ENCODE measurements around the gene RIMKLA.

The RIMKLA gene

DNA sequence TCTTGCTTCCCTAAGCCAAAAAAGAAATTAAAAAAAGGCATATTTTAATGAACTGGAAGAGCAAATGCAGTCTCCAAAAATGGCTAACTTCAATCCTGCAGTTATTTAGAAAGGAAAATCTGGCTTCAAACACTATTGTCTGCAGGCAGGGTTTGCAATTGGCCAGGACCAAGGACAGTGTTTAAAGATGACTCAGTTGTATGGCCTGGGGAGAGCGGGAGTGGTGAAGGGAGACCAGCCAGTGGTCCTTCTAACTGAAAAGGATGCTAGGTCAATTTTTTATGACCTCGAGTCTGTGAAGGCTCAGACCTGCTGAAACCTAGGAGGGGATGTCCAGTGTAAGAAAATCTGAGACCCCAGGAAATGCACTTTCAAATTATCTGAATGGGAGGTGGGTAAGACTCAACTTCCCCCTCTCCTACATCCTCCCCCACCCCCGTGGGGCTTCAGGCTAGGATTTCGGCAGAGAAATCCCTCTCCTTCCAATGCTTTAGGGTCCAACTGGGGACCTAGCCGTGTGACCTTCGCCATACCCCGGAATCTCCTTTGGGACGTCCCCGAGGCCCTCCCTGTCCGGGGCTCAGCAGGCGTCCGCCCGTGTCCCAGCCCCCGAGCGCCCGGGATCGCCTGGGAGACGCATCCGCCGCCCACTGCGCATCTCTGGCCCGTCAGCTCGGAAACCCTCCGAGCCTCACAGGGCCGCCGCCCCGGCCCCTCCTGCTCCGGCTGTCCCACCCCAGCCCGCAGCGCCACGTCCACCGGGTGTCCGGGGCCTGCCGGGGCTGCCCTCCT is 602 bp upstream of the RIMKLA start:
- no peak for DNase-seq

DNA sequence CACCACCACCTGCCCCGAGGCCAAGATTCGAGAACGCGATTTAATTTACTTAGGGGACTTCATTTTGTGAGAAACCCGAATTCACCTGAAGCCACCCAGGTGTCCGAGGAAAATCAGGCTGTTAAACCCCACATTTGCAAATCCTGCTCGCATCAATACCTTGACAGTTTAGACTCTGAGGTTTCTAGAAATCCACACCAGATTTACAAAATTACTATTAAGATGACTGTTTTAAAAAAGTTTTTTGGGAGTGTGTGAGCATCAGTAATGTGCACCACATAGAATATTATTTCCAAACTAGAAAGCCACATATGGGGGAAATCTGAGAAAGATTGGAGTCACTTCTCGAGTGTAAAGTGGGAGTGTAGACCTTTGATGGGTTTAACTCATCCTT is 685 bp downstream of the RIMKLA start:
- DNase-seq, result no peak

DNA sequence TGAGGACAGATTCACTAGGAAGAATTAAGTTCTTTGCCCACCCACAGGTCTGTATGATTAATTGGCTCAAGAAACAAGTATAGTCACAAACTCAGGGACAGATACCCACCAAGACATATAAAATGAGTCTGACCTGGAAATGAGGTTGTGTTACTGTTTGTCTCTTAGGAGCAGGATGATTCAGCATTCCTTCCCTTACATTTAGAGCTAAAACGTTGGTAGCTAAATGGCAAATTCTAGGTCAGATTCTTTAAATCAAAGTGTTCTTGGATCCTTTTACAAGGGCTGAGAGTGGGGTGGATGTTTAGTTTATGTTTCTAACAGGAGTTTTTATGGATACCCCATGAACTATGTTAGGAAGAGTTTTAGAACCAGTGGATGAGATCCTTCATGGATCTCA is 4.7 kb downstream of the RIMKLA start:
- no peak for DNase-seq

DNA sequence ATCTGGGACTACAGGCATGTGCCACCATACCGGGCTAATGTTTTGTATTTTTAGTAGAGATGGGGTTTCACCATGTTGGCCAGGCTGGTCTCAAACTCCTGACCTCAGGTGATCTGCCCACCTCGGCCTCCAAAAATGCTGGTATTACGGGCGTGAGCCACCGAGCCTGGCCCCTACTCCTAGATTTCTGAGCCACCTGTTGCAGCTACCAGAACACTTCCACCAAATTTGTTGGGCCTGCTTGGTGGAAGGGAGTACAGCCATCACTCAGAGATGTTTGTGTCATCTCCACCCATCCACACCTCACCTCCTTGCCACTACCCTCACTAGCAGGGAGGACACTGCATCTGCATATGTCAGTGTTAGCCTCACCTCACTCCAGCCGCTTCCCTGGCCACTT is 5.5 kb downstream of the RIMKLA start:
- DNase-seq, result no peak

DNA sequence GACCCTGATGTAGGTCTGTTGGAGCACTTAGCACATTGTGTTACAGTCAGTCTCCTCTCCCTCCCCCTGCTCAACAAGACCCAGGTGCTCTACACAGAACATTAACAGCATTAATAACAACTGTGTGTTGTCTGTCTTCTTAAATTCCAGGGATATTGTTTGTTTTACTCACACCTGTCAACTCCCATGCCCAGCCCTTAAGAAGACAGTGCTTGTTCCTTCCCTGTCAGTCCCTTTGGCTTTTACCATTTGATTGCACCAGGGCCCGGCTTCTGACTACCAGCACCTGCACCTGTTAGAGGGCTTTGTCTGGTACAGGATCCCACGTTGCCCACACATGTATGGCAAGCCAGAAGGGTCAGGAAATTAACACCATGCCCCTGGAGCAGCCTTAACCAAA is 11.7 kb downstream of the RIMKLA start:
- DNase-seq, result no peak

DNA sequence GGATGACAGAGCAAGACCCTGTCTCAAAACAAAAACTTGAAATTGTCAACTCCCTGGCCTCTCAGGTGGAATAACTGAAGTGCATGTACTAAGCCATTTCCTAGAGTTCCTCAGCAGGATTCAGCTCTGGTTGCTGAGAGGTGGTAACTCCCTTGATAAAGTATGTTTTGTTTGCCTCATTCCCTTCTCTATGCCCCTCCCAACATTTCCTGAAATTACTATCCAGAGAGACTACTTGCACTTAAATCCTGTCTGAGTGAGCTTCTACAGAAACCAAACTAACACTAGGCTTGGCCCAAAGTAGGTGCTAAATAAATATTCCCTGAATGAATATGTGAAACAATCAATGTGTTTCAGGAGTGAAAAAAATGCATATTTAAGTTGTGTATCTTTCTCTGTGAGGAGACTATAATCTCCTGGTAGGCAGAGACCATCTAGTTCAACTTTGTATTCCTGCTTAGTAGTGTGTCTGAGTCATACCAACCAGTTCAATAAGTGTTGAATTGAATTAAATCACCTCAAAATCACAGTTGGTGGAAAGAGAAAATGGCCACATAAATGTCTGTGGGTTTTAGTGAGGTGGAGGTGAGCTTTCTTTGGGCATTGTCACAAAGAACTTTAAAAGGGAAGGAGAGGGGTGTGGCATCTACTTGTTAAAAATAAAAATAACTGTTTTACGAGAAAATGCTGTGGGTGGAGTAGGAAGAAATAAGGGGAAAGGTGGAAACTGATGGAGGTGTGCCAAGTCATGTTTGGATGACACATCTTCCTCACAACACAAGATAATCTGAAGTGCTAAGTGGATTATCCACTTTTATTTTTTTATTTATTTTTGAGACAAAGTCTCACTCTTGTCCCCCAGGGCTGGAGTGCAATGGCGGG is 12.6 kb downstream of the RIMKLA start:
- no peak for DNase-seq

DNA sequence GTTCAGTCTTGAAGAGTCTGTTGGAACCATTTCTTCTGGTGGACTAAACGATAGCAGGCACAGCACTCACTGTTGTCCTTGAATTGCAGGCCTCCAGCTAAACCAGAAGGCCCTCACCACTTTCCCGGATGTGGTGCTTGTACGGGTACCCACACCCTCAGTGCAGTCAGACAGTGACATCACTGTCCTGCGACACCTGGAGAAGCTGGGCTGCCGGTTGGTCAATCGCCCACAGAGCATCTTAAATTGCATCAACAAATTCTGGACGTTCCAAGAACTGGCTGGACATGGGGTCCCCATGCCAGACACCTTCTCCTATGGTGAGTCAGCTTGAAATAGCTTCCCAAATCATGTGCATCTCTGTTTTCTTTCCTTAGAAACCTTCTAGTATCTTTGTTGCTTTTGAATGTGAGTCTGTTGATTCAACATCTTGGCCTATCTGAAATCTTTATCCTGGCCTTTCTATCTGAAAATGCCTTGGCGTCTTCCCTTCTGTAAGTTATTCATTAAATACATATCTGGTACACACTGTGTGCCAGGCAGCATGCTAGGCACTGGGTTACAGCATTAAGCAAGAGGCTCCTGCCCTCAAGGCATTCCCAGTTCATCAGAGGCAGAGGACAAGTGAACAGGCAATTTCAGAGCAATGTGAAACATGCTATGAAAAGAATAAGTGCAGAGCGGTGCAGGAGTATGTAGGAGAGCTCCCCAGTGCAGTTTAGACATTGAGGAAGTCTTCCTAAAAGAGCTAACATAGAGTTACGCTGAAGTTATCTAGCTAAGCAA is 18.9 kb downstream of the RIMKLA start:
- DNase-seq, result no peak

DNA sequence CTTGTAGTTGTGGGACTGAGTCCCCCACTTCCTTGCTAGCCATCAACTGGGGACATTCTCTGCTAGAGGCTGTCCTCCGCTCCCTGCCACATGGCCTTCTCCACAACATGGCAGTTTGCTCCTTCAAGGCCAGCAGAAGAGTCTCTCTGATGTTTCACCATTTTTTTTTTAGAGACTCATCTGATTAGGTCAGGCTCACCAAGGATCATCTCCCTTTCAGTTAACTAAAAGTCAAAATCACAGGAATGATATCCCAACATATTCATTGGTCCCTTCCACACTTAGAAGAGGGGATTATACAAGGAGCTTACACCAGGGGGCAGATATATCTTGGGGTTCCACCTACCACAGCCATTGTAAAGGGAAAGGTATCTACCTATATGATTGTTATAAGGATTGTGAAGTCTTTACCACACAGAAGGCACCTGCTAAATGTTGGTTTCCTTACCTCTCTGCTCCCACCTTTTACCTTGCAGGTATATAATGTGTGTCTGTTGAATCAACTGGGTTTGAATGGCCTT is 23.3 kb downstream of the RIMKLA start:
- no peak for DNase-seq

DNA sequence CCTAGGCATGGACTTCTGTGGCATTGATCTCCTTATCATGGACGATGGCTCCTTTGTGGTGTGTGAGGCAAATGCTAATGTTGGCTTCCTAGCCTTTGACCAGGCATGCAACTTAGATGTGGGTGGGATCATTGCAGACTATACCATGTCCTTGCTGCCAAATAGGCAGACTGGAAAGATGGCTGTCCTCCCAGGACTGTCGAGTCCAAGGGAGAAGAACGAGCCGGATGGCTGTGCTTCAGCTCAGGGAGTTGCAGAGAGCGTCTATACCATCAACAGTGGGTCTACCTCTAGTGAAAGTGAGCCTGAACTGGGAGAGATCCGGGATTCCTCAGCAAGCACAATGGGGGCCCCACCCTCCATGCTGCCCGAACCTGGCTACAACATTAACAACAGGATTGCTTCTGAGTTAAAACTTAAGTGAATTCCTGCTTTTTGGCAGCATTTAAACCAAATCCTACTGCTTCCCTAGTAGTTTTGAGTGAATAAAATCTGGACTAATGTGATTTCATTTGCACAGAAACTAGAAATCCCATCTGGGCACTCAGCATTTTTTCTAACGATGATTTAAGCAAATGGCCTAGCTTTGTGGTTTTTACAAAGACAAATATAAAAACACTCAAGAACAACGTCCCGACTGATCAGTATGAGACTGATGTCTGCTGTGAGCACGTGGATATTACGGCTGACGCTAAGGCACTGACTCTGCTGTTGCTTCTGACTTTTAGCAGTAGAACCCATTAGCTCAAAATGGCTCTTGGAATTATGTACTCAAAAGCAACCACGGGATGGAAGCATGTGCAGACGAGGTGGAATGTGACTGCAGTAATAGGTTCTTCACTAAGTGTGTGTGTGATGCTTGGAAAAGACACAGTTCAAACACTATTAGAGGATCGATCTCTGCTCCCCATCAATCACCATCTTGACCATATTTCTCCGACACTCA is 34.2 kb downstream of the RIMKLA start:
- no peak for DNase-seq

DNA sequence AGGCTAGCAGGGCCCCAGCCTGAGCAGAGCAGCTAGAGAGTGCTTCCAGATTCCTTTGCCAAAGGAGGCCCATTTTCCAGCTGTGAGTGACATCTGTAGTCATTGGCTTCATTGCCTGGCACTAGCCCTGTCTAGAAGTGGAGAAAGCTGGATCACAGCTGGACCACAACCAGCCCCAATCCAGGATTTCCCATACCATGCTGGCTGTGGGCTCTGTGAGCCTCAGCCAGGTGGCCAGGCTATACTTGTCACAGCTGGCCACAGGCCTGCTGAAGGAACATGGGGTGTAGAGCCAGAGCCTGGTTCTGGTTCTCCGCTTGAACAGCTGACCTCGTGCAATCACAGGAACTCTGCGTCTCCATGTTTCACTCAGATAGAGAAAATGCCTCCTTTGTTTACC is 36.6 kb downstream of the RIMKLA start:
- no peak for DNase-seq

DNA sequence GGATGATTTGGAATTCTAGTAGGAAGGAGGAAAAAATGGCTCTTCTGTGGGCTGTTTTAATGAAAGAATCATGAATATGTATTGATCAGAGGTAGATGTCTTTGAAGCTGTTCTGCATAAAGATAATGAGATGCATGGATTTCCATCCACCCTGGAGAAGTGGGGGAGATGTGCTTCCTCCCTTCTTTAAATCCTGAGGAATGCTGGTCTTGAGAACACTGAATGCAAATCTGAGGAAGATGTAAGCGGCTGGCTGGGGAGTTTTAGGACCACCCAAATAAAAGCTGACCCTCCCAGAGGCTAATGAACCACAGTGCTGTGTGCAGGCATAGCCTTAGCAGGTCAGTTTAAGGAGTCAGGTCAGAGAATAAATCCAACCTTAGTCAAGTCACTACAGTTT is 37.9 kb downstream of the RIMKLA start:
- no peak for DNase-seq

DNA sequence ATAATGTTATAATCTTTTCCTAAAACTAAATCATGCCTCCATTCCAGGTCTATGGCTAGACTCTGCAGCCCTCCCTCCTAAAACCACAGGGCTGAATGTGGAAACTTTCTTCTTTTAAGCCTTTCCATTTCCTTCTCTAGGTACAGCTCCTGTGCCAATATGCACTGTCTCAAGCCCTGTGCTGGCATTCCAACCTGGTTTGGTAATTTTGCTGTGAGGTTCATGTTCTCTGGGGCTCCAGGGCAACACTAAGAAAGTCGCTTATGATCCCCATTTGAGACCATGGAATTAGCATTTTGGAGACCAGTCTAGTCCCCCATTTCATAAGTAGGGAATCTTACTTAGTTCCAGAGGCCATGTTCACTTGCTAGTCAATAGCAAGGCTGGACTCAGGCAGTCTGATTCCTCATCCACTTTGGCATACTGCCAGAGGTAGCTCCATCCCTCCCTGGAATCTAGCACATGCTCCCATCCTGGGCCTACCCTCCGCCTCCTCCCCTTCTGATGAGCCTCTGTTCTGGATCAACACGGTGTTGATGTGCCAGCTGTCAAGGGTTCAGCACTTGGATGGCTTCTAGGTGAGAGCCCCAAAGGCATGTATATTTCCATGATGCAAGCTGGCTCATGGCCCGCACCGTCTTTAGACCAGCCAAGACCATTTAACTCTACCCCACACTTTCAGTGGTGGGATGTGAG is 38.7 kb downstream of the RIMKLA start:
- no peak for DNase-seq

DNA sequence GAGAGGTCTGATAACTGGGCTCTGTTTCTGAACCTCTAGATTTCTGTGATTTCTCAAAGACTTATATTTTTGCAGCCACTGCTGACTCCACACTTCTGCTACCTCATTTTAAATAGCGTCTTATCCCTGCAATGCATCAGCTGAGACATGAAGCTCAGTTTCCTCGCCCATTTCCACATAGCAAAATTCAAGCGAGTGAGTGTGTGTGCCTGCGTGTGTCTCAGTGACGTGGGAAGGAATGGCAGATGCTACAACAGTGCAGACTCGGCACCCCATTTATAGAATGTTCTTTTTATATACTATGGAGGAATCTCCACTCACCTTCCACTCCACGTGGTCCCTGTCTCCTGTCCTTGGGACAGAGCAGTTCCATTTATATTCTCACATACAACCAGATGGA is 39.5 kb downstream of the RIMKLA start:
- no peak for DNase-seq

DNA sequence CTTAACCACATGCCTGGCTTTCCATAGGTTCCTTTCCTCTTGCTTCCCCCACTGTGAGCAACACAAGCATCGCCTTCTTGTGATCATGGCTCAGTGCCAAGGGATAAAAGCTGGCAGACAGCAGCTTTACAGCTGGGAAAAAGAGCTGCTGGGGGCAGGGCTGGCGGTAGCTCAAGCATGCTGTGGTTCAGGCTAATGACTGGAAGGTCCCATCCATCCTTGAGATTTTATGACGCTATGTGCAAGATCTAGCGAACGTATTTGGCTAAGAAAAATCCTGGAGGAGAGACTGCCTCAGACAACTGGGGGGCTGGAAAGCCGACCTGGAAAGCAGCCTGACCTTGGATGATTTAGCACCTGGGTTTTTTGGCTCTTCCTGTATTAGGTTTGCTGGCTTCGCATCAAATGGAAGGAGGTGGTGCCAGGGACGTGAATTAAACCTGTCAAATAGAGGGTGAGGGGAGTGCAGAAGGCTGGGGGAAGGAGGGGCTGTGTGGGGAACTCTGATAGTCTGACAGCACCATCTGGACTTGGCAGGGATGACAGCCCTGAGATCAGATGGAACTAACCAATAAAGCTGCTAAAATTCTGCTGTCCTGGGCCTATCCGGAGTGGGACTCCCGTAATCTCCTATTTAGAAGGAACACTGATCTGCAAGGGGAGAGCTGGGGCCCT is 40.5 kb downstream of the RIMKLA start:
- peak; percentile 97 for DNase-seq

DNA sequence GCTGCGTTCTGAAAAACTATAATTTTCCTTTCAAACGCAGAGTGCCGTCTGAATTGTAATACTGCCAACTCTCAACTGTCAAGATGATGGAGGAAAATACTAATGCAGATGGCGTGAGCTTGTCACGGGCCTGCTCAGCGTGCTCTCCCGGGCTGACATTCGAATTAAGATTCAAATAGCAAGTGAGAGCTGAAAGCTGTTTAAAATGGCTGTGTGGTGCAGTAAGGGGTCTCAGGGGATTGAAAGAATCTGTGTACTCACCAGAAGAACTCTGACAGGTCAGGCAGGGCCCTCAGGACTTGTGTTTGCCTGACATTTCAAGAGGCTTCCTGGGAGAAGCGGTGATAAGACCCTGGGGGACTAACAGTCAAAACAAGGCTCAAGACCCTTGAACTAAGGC is 42.1 kb downstream of the RIMKLA start:
- peak; percentile 53 for DNase-seq

DNA sequence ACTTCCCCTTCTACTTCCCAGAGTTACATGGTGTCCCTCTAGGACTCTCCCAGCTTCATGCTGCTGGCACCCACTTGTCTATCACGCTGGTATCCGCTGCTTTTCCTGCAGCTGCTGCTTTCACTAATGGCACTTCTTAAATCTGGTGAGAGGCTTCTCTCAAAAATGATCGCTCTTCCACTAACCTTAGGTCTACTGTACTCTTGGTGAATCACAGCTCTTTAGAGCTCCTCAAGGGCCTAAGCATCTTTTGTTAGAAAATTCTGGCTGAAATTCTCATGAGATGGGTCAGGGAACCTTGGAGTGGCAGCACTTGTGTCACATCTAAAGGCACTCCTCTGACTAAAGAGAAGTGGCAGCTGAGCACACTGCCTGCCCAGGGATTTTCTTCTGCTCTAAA is 43.1 kb downstream of the RIMKLA start:
- DNase-seq, result no peak

DNA sequence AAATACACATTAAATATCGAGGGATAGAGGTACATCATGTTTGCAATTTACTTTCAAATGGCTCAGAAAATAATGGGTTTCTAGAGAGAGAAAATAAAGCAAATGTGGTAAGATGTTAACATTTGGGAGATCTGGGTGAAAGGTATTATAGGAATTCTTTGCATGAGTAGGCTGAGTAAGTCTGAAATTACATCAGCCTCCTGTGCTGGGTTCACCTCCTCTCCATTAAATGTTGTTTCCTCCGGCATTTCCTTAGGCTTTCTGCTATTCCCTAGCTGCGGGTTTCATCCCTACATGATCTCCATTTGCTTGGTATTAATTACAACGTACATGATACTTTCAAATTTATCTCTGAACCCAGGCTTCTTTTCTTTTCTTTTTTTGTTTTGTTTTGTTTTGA is 43.6 kb downstream of the RIMKLA start:
- no peak for DNase-seq

DNA sequence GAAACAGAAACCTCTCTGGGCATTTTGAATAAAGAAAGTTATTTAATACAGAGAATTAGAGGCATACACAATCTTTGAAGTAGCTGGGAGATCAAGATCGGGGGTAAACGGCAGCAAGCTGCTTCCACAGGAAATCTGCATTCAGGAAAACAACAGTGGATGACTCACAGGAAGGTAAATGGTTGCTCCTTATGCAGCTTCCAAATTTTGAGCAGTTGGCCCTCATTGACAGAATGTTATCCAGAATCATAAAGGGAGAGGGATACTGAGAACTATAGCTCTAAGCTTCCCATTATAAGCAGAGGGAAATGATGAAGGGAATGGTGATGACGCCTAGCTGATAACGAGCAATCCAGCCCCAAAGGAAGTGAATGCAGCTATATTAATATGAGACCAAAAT is 46.6 kb downstream of the RIMKLA start:
- DNase-seq, result no peak

DNA sequence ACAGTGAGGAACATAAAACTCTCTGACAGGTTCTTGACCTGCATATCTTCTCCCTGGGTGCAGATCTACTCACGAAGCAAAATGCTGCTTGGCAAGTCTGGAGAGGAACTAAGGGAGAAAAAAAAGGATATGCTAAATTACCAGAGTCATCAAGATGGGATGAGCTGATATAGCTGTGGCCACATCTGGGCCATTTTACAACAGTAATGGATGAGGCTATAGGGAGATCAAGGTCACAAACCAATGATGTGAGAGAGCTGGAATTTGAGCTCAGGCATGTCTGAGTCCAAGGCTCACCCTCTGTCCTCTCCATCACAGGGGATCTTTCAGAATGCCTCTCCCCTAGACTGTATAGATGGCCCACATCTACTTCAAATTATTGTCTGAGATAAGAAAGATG is 49.0 kb downstream of the RIMKLA start:
- DNase-seq, result no peak

DNA sequence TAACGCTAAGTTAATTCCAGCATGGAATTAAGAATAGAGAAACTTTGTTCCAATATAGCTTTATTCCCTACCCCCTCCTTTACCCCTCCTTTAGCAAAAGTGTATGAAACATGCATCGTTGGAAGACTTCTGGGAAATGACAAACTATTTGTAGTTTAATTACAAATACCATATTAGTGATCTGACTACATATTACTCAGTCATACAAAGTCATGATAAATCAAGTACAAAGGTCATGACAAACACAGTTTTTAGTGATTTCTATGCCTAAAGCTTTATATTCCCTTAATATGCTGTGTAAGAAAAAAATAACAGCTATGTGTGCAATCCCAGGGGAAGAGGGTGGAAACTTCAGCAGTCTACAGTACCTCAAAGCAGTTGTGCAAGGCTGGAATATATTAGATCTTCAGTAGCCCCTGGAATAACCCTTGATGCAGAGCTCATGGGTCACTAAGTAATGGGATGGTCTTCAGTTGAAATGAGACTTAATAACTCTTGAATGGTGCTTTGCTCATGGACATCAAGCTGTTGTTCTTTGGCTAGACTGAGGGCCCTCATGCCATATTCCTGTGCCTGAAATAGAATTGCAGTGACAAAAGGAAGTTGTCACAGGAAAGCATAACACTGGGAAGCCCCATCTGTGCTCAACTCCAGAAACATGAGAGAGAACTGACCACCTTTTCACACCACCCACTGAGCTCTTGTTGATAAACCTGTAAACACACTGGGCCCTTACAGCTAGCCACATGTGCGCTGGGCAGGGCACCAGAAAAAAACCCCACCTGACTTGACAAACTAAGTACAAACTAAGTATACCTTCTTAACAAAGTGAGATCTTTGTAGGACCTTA is 49.9 kb downstream of the RIMKLA start:
- DNase-seq, result no peak
